Measurements from ENCODE around the gene KCTD1.

Gene KCTD1

DNA sequence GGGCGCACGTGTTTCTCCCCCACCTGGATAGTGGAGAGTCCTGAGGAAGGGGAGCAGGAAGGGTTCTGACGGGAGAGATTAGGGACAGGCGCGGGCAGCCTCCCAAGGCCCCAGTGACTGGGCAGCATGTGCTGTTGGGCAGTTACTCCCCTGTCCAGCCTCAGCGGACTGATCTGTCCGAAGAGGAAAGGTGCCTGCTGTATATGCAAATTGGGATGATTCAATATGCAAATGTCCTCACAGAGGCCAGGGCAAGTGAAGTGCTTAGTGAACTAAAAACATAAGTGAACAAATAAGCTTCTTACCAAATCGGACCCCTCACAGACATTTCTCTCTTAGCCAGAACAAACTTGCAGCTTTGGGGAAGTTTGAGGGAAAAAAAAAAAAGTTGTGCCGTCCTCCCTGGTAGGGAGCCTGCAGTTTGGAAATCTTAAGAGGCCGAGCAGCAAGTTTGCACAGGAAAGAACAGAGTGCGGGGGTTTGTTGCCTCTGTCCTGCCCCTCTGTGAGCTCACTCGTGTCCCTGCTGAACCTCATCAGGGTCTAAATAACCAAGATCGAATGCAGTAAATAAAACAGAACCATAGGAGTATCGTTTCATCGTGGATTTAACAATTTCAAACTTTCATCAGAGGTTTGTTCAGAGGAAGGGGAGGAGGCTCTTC, 141.4 kb downstream of the KCTD1 start:
- TF ChIP-seq, protein P1, sequence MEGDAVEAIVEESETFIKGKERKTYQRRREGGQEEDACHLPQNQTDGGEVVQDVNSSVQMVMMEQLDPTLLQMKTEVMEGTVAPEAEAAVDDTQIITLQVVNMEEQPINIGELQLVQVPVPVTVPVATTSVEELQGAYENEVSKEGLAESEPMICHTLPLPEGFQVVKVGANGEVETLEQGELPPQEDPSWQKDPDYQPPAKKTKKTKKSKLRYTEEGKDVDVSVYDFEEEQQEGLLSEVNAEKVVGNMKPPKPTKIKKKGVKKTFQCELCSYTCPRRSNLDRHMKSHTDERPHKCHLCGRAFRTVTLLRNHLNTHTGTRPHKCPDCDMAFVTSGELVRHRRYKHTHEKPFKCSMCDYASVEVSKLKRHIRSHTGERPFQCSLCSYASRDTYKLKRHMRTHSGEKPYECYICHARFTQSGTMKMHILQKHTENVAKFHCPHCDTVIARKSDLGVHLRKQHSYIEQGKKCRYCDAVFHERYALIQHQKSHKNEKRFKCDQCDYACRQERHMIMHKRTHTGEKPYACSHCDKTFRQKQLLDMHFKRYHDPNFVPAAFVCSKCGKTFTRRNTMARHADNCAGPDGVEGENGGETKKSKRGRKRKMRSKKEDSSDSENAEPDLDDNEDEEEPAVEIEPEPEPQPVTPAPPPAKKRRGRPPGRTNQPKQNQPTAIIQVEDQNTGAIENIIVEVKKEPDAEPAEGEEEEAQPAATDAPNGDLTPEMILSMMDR (conservative IDR thresholded peaks at IDR 0.05), result no peak
- no peak for TF ChIP-seq ZFX (IDR thresholded peaks at IDR 0.05)
- H3K27ac ChIP-seq, result no peak overlapping the region

DNA sequence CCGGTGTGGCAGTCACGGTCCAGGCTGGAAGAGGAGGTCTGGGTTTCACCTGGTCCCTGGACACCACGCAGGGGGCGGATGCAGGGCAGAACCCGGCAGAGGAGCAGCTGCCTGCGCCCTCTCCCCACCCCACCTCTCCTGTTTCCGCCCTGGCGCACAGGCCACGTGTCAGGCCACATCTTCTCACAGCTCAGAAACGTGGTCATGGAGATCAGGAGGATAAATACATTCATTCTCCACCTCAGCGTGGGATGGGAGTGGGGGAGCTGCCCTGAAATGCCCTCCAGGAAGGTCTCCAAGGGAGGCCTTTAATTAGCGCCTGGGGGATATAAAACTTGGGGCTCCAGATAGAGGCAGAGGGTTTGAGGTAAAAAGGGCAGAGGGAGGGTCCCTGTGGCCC, 142.0 kb downstream of the KCTD1 start:
- TF ChIP-seq, protein P1 (conservative IDR thresholded peaks at IDR 0.05), result no peak
- TF ChIP-seq ZFX (IDR thresholded peaks at IDR 0.05), result no peak
- H3K27ac ChIP-seq, result no peak overlapping the region

DNA sequence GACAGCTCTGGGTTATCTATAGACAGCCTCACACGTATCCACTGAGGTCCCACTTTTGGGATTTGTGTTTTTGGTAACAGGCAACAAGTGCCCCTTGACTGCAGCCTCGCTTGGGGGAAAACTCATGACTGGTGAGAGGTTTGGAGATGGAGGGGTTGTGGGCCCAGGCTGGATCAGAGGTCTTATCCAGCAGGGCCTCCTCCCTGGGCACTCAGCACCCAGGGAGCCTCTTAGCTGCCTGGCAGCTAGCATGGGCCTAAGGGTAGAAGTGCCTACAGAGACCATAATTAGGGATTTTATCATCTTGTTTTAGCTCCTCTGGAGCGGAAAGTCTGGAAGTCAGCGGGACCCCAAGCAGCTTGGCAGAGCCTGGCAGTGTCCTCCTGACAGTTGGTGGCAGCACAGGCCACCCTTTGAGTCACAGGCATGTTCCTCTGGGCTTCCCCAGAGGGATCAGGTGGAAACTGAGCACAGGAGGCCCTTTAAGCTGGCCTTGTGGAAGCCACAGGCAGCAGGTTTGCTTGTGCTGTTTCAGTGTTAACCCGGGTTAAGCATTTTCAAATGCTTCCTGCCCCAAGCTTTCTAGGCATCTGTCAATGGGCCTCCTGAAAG, 143.1 kb downstream of the KCTD1 start:
- TF ChIP-seq, protein P1 (conservative IDR thresholded peaks at IDR 0.05), result peak; percentile 21
- TF ChIP-seq ZFX (IDR thresholded peaks at IDR 0.05), result no peak

More for the DNA sequence above, 143.1 kb downstream of the KCTD1 start:
- H3K27ac ChIP-seq, result no peak overlapping the region
